ENCODE results near the gene MIER1.

- TF ChIP-seq CTCF (IDR thresholded peaks at IDR 0.05) (no peak), POLR2A (IDR thresholded peaks at IDR 0.05) (no peak)
Observed at GRCh38 chr1:66982561-66983260, 57.9 kb downstream of the MIER1 start.

Data from ovary (tissue), 3 donors.